ENCODE data around the gene ZC2HC1B. TPM values are rescaled to one million over a fixed set of nuclear protein-coding genes. Genes with fewer than 3 reads are reported as not detected.

Gene ZC2HC1B
- total RNA-seq, 1 experiment from 2014 or later: not detected

DNA sequence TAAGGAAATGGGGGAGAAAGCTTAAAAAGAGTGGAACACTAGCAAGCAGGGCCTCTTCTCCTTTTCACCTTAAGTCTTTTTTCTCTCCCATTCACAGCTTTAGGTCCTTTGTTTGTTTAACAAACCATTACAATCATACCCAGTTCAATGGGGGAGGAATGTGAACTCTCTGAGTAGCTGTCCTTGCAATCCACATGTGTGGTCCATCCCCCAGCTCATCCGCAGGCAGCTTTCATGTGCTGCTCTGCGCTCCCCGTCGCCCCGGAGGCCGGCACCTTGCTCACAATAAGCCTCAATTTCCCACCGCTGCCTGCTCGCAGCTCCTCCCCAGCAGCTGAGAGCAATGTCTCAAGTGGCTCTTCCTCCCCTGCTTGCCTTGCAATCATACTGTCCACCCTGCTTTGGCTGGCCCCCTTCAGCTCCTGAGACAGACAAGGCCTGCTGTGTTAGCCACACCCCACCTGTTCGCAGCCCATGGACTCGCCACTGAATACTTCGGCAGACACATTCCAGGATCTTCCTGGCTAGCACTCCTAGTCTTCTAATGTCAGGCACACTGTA is 94.6 kb downstream of the ZC2HC1B start:
- Histone ChIP-seq H3K4me3 (replicated peaks in 1 of 2; ENCODE audit: low read depth in 1 of 2, low read length in 2 of 2) (no peak overlapping the region), H3K9me3 (ENCODE audit: control insufficient read depth in 1 of 2, insufficient read depth in 1 of 2, low read depth in 1 of 2, low read length in 2 of 2) (no peaks in the 10 kb centered on the region), H2AFZ (ENCODE audit: low read depth, low read length, poor library complexity, severe bottlenecking) (no peak overlapping the region), H3K9me2 (ENCODE audit: insufficient read depth) (no peaks in the 10 kb centered on the region), H3K27me3 (ENCODE audit: insufficient read depth, low read length) (no peaks in the 10 kb centered on the region), H4K20me1 (ENCODE audit: insufficient read depth) (no peaks in the 10 kb centered on the region), H3K36me3 (ENCODE audit: control insufficient read depth in 1 of 2, insufficient read depth in 2 of 2, low read length in 2 of 2) (no peaks in the 10 kb centered on the region), H3K79me2 (ENCODE audit: insufficient read depth, low read length) (no peaks in the 10 kb centered on the region), H3K4me2 (ENCODE audit: low read length) (no peak overlapping the region), H3K9ac (ENCODE audit: low read length) (no peak overlapping the region), H3K4me1 (ENCODE audit: control insufficient read depth in 1 of 2, insufficient read depth in 2 of 2, low read length in 2 of 2) (no peaks in the 10 kb centered on the region), H3K27ac (ENCODE audit: low read depth, low read length) (no peak overlapping the region)
- RAD21 ChIA-PET (ENCODE audit: low non-redundant PET in 1 of 2, low total read pairs in 2 of 2, uncharacterized antibody in 2 of 2, unreplicated experiment in 2 of 2): no interaction called here
- ATAC-seq (no peak), DNase-seq (ENCODE audit: low read depth, low spot score) (no peak)
- POLR2A ChIA-PET: no interaction called here
- BruUV-seq (replicated peaks): no TSS peak
- TF ChIP-seq SP1 (IDR thresholded peaks at IDR 0.05; ENCODE audit: low read depth) (no peak), CEBPB (IDR thresholded peaks at IDR 0.05; ENCODE audit: low read depth) (no peak), EZH2phosphoT487 (IDR thresholded peaks at IDR 0.05; ENCODE audit: borderline replicate concordance) (no peak), ZFX (IDR thresholded peaks at IDR 0.05) (no peak), YY1 (IDR thresholded peaks at IDR 0.05; ENCODE audit: extremely low read depth, insufficient replicate concordance, low read depth, low read length) (no peak), SRF (IDR thresholded peaks at IDR 0.05; ENCODE audit: low read depth) (no peak), CBX3 (IDR thresholded peaks at IDR 0.05; ENCODE audit: low read depth) (no peak), SIN3A (IDR thresholded peaks at IDR 0.05; ENCODE audit: low read depth) (no peak), RAD21 (IDR thresholded peaks at IDR 0.05; ENCODE audit: low read depth) (no peak)
- TF ChIP-seq, protein P1, sequence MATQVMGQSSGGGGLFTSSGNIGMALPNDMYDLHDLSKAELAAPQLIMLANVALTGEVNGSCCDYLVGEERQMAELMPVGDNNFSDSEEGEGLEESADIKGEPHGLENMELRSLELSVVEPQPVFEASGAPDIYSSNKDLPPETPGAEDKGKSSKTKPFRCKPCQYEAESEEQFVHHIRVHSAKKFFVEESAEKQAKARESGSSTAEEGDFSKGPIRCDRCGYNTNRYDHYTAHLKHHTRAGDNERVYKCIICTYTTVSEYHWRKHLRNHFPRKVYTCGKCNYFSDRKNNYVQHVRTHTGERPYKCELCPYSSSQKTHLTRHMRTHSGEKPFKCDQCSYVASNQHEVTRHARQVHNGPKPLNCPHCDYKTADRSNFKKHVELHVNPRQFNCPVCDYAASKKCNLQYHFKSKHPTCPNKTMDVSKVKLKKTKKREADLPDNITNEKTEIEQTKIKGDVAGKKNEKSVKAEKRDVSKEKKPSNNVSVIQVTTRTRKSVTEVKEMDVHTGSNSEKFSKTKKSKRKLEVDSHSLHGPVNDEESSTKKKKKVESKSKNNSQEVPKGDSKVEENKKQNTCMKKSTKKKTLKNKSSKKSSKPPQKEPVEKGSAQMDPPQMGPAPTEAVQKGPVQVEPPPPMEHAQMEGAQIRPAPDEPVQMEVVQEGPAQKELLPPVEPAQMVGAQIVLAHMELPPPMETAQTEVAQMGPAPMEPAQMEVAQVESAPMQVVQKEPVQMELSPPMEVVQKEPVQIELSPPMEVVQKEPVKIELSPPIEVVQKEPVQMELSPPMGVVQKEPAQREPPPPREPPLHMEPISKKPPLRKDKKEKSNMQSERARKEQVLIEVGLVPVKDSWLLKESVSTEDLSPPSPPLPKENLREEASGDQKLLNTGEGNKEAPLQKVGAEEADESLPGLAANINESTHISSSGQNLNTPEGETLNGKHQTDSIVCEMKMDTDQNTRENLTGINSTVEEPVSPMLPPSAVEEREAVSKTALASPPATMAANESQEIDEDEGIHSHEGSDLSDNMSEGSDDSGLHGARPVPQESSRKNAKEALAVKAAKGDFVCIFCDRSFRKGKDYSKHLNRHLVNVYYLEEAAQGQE (IDR thresholded peaks at IDR 0.05; ENCODE audit: low read depth): no peak
- TF ChIP-seq, protein P2, sequence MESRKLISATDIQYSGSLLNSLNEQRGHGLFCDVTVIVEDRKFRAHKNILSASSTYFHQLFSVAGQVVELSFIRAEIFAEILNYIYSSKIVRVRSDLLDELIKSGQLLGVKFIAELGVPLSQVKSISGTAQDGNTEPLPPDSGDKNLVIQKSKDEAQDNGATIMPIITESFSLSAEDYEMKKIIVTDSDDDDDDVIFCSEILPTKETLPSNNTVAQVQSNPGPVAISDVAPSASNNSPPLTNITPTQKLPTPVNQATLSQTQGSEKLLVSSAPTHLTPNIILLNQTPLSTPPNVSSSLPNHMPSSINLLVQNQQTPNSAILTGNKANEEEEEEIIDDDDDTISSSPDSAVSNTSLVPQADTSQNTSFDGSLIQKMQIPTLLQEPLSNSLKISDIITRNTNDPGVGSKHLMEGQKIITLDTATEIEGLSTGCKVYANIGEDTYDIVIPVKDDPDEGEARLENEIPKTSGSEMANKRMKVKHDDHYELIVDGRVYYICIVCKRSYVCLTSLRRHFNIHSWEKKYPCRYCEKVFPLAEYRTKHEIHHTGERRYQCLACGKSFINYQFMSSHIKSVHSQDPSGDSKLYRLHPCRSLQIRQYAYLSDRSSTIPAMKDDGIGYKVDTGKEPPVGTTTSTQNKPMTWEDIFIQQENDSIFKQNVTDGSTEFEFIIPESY (IDR thresholded peaks at IDR 0.05; ENCODE audit: extremely low read depth, insufficient replicate concordance, low read length): no peak
- TF ChIP-seq, protein P3, sequence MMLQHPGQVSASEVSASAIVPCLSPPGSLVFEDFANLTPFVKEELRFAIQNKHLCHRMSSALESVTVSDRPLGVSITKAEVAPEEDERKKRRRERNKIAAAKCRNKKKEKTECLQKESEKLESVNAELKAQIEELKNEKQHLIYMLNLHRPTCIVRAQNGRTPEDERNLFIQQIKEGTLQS (IDR thresholded peaks at IDR 0.05): no peak
- intact Hi-C loops (cut with micrococcal nuclease): no loop called here
- CTCF ChIA-PET: interaction anchor here (2.7 kb wide), 1 partner anchor 19 kb away, joined by 10 read pairs; no protein-coding TSS in a partner anchor
